GM23248 (cell line): Measurements from ENCODE around the gene CUL2. TPM values are rescaled to one million over a fixed set of nuclear protein-coding genes. Genes with fewer than 3 reads are reported as not detected.

Source experiments
- DNase-seq: peaks from one replicate; pipeline ENCODE4 v3.0.0-alpha.2; 2015
- H2AFZ ChIP-seq: fragments of 200-600 bp; sonication (generic); 2 replicates; pipeline ENCODE4 v1.6.1; 2016; ENCODE audit warnings: antibody characterized with exemption
- H3F3A ChIP-seq: fragments of 200-600 bp; sonication (generic); 2 replicates; pipeline ENCODE4 v1.6.1; 2016; ENCODE audit warnings: mild to moderate bottlenecking, antibody characterized with exemption, mixed run types; ENCODE audit not compliant: insufficient read depth
- H3K27ac ChIP-seq: fragments of 200-600 bp; sonication (generic); 2 replicates; pipeline ENCODE4 v1.5.1; 2016; ENCODE audit warnings: mild to moderate bottlenecking
- H3K27me3 ChIP-seq: fragments of 200-600 bp; sonication (generic); replicated peaks from 2 replicates; pipeline ENCODE4 v1.6.1; 2016; ENCODE audit warnings: mild to moderate bottlenecking; ENCODE audit not compliant: insufficient read depth
- H3K36me3 ChIP-seq: fragments of 200-600 bp; sonication (generic); 2 replicates; pipeline ENCODE4 v1.6.1; 2016; ENCODE audit warnings: low read depth, mild to moderate bottlenecking
- H3K4me1 ChIP-seq: fragments of 200-600 bp; sonication (generic); 2 replicates; pipeline ENCODE4 v1.6.1; 2016; ENCODE audit warnings: mild to moderate bottlenecking; ENCODE audit not compliant: insufficient read depth
- H3K4me2 ChIP-seq: fragments of 200-600 bp; sonication (generic); one replicate; pipeline ENCODE4 v1.6.1; 2016; ENCODE audit warnings: mild to moderate bottlenecking; ENCODE audit not compliant: unreplicated experiment
- H3K4me3 ChIP-seq: fragments of 200-600 bp; sonication (generic); 2 replicates; pipeline ENCODE4 v1.5.1; 2016; ENCODE audit warnings: mild to moderate bottlenecking
- H3K79me2 ChIP-seq: fragments of 200-600 bp; sonication (generic); 2 replicates; pipeline ENCODE4 v1.6.1; 2016; ENCODE audit warnings: mild to moderate bottlenecking; ENCODE audit not compliant: insufficient read depth
- H3K9ac ChIP-seq: fragments of 200-600 bp; sonication (generic); 2 replicates; pipeline ENCODE4 v1.6.1; 2016; ENCODE audit warnings: mild to moderate bottlenecking
- H3K9me2 ChIP-seq: fragments of 200-600 bp; sonication (generic); 2 replicates; pipeline ENCODE4 v1.6.1; 2016; ENCODE audit warnings: mixed run types, mild to moderate bottlenecking, moderate library complexity; ENCODE audit not compliant: insufficient read depth
- H3K9me3 ChIP-seq: fragments of 200-600 bp; sonication (generic); one replicate; pipeline ENCODE4 v1.6.1; 2017; ENCODE audit warnings: low read depth
- H4K20me1 ChIP-seq: fragments of 200-600 bp; sonication (generic); 2 replicates; pipeline ENCODE4 v1.6.0; 2016; ENCODE audit not compliant: insufficient read depth
- EZH2 ChIP-seq: fragments of 200-600 bp; sonication (generic); IDR thresholded peaks from 2 replicates; pipeline ENCODE4 v1.6.1; 2018; ENCODE audit warnings: antibody characterized with exemption, mild to moderate bottlenecking; ENCODE audit not compliant: insufficient read depth, poor library complexity, severe bottlenecking
- EZH2phosphoT487 ChIP-seq: fragments of 200-600 bp; sonication (generic); IDR thresholded peaks from 2 replicates; pipeline ENCODE4 v1.6.1; 2018; ENCODE audit warnings: antibody characterized with exemption, moderate library complexity, mild to moderate bottlenecking, low read depth; ENCODE audit not compliant: insufficient read depth
- WGBS, 2 experiments: methylation state at CpG; one replicate each; pipeline ENCODE4 v1.1.6; 2015 to 2017; ENCODE audit warnings: low lambda C conversion rate in 2 of 2, low coverage in 1 of 2; ENCODE audit errors: missing lambda C conversion rate in 2 of 2; 5-methylcytosine and 5-hydroxymethylcytosine counted together
- in situ Hi-C: fragments of 300-500 bp; cut with MboI; formaldehyde crosslinking; loops from 2 replicates; pipeline ENCODE4 v1.15.0; 2020
- polyA plus RNA-seq: library from polyadenylated mRNA; unstranded; fragments of >200 nt; fragmentation: Nextera tagmentation; extraction: Ambion mirVana; gene quantifications from 2 replicates; pipeline ENCODE4 v1.2.1, GENCODE V29; 2016
- total RNA-seq: library from RNA; depleted of rRNA; stranded (reverse); fragments of >200 nt; shearing (Covaris generic); gene quantifications from 2 replicates; pipeline ENCODE4 v1.2.3, GENCODE V29; 2014

CUL2 gene
- total and polyA plus RNA-seq, 2 experiments from 2014 or later = 35.3 to 50.5 TPM

GRCh38 chr10:35011771-35012191 is 78.4 kb downstream of the CUL2 start:
- Histone ChIP-seq H3K4me1 (peaks cover 15% of the 10 kb centered on the region), H3K27ac (no peak overlapping the region), H3F3A (peaks cover 15% of the 10 kb centered on the region), H3K79me2 (no peaks in the 10 kb centered on the region), H3K27me3 (no peaks in the 10 kb centered on the region), H3K9ac (no peak overlapping the region), H3K4me2 (no peak overlapping the region), H2AFZ (no peak overlapping the region), H3K9me3 (no peaks in the 10 kb centered on the region), H3K36me3 (peaks cover 31% of the 10 kb centered on the region; the same call in 1 of the 2 replicates), H3K9me2 (no peaks in the 10 kb centered on the region), H3K4me3 (no peak overlapping the region), H4K20me1 (no peaks in the 10 kb centered on the region)
- in situ Hi-C loops = no loop called here
- peak; percentile 46 for DNase-seq
- TF ChIP-seq EZH2phosphoT487 = no peak
- no peak for TF ChIP-seq EZH2
- WGBS, 2 experiments = 79 to 81% methylated on average over 7 of the region's 7 CpGs

- no peak for TF ChIP-seq EZH2
- in situ Hi-C loops = no loop called here
- no peak overlapping the region for H3K27ac ChIP-seq
These were observed 82.3 kb downstream of the CUL2 start for GRCh38 chr10:35007858-35008301.

GRCh38 chr10:35006836-35007235 is 83.3 kb downstream of the CUL2 start:
- no peak overlapping the region for H3K9ac ChIP-seq
- no peaks in the 10 kb centered on the region for H3K27me3 ChIP-seq
- H3K4me3 ChIP-seq = no peak overlapping the region
- peak overlapping the region; percentile 9 for H3K4me2 ChIP-seq
- 77% methylated on average over 4 of the region's 4 CpGs for WGBS, 2 experiments
- H3F3A ChIP-seq = peaks cover 28% of the 10 kb centered on the region
- peaks cover 12% of the 10 kb centered on the region; the same call in 1 of the 2 replicates for H3K36me3 ChIP-seq
- H3K9me3 ChIP-seq = no peaks in the 10 kb centered on the region
- no peak overlapping the region for H2AFZ ChIP-seq
- in situ Hi-C loops = no loop called here
- no peak for TF ChIP-seq EZH2
- TF ChIP-seq EZH2phosphoT487 = no peak
- peak; percentile 60 for DNase-seq
- H3K79me2 ChIP-seq = no peaks in the 10 kb centered on the region
- H3K4me1 ChIP-seq = peaks cover 34% of the 10 kb centered on the region
- H3K27ac ChIP-seq = peak overlapping the region; percentile 66
- H3K9me2 ChIP-seq = no peaks in the 10 kb centered on the region
- H4K20me1 ChIP-seq = no peaks in the 10 kb centered on the region

More at GRCh38 chr10:35007858-35008301, 82.3 kb downstream of the CUL2 start:
- H3K4me3 ChIP-seq = no peak overlapping the region
- no peaks in the 10 kb centered on the region for H3K27me3 ChIP-seq
- H3K9ac ChIP-seq = no peak overlapping the region
- H4K20me1 ChIP-seq = no peaks in the 10 kb centered on the region
- no peak overlapping the region for H2AFZ ChIP-seq
- no peaks in the 10 kb centered on the region for H3K9me3 ChIP-seq
- no peak overlapping the region for H3K4me2 ChIP-seq
- H3K36me3 ChIP-seq = peaks cover 12% of the 10 kb centered on the region; the same call in 1 of the 2 replicates
- H3K9me2 ChIP-seq = no peaks in the 10 kb centered on the region
- H3K79me2 ChIP-seq = no peaks in the 10 kb centered on the region
- no peak for DNase-seq
- peaks cover 28% of the 10 kb centered on the region for H3F3A ChIP-seq
- WGBS, 2 experiments = 96 to 98% methylated on average over 4 of the region's 4 CpGs
- peaks cover 35% of the 10 kb centered on the region for H3K4me1 ChIP-seq

GRCh38 chr10:35005868-35006267 is 84.3 kb downstream of the CUL2 start:
- peak overlapping the region; percentile 70 for H3K27ac ChIP-seq
- peak; percentile 99 for DNase-seq
- H2AFZ ChIP-seq = no peak overlapping the region

More at GRCh38 chr10:35005868-35006267, 84.3 kb downstream of the CUL2 start:
- in situ Hi-C loops = no loop called here
- Histone ChIP-seq H3K4me3 (no peak overlapping the region), H3K36me3 (peaks cover 9% of the 10 kb centered on the region; the same call in 1 of the 2 replicates), H3K9me2 (no peaks in the 10 kb centered on the region), H3K9ac (no peak overlapping the region), H3K79me2 (no peaks in the 10 kb centered on the region), H3K4me2 (no peak overlapping the region), H3K27me3 (no peaks in the 10 kb centered on the region), H3K9me3 (no peaks in the 10 kb centered on the region), H3K4me1 (peaks cover 30% of the 10 kb centered on the region), H4K20me1 (no peaks in the 10 kb centered on the region), H3F3A (peaks cover 28% of the 10 kb centered on the region)
- TF ChIP-seq EZH2 (no peak), EZH2phosphoT487 (peak; percentile 74; the same call in 1 of the 2 replicates)
- WGBS, 2 experiments = 0 to 2% methylated on average over 8 of the region's 8 CpGs
